Nephron (organoid): ENCODE data around the gene PRR5L.

ENCODE experiments used
- H3K27ac Mint-ChIP-seq, 3 experiments: 2 replicates each; pipeline ENCODE4 v1.8.0; 2020; ENCODE audit warnings: mixed read lengths in 3 of 3, mild to moderate bottlenecking in 2 of 3, moderate library complexity in 1 of 3
- H3K27me3 Mint-ChIP-seq: 2 replicates; pipeline ENCODE4 v1.8.0; 2021; ENCODE audit warnings: low read depth, mild to moderate bottlenecking, moderate library complexity, mixed read lengths
- H3K36me3 Mint-ChIP-seq: 2 replicates; pipeline ENCODE4 v1.8.0; 2020; ENCODE audit warnings: low read depth, mixed read lengths
- H3K4me1 Mint-ChIP-seq: 2 replicates; pipeline ENCODE4 v1.8.0; 2020; ENCODE audit warnings: mixed read lengths
- H3K4me3 Mint-ChIP-seq, 3 experiments: 2 replicates each; pipeline ENCODE4 v1.8.0; 2020; ENCODE audit warnings: mild to moderate bottlenecking in 3 of 3, mixed read lengths in 3 of 3, moderate library complexity in 2 of 3
- H3K9me3 Mint-ChIP-seq: 2 replicates; pipeline ENCODE4 v1.8.0; 2020; ENCODE audit warnings: mixed read lengths
- TF ChIP-seq, protein P1 (sequence below), 3 experiments: fragments of 200-600 bp; sonication (generic); IDR thresholded peaks; one replicate each; pipeline ENCODE4 v1.5.0; 2021; ENCODE audit warnings: antibody characterized with exemption in 3 of 3; ENCODE audit not compliant: unreplicated experiment in 3 of 3

PRR5L gene

DNA sequence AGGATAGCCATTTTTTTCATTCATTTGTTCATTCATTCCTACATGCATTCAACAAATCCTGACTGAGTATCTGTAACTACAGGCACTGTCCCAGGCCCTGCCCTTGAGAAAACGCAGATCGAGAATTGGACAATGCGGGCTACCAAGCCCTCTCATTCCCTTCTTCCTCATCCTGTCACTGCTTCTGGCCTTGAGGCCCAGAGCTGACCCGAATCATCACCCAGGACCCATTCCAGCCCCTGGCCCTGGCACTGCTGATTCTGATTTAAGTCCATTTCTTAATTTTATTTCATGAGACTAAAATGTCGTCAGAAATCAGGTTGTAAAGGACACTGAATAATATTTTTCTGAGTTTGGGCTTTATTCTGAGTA lies 31.1 kb upstream of the PRR5L start:
- TF ChIP-seq, protein P1, sequence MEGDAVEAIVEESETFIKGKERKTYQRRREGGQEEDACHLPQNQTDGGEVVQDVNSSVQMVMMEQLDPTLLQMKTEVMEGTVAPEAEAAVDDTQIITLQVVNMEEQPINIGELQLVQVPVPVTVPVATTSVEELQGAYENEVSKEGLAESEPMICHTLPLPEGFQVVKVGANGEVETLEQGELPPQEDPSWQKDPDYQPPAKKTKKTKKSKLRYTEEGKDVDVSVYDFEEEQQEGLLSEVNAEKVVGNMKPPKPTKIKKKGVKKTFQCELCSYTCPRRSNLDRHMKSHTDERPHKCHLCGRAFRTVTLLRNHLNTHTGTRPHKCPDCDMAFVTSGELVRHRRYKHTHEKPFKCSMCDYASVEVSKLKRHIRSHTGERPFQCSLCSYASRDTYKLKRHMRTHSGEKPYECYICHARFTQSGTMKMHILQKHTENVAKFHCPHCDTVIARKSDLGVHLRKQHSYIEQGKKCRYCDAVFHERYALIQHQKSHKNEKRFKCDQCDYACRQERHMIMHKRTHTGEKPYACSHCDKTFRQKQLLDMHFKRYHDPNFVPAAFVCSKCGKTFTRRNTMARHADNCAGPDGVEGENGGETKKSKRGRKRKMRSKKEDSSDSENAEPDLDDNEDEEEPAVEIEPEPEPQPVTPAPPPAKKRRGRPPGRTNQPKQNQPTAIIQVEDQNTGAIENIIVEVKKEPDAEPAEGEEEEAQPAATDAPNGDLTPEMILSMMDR (IDR thresholded peaks at IDR 0.05; ENCODE audit: unreplicated experiment in 3 of 3) = no peak
- Mint-ChIP-seq H3K9me3 (no peaks in the 10 kb centered on the region), H3K36me3 (peaks cover 10% of the 10 kb centered on the region), H3K4me3 (no peak overlapping the region), H3K27me3 (peaks cover 20% of the 10 kb centered on the region), H3K27ac (no peak overlapping the region), H3K4me1 (no peaks in the 10 kb centered on the region)

DNA sequence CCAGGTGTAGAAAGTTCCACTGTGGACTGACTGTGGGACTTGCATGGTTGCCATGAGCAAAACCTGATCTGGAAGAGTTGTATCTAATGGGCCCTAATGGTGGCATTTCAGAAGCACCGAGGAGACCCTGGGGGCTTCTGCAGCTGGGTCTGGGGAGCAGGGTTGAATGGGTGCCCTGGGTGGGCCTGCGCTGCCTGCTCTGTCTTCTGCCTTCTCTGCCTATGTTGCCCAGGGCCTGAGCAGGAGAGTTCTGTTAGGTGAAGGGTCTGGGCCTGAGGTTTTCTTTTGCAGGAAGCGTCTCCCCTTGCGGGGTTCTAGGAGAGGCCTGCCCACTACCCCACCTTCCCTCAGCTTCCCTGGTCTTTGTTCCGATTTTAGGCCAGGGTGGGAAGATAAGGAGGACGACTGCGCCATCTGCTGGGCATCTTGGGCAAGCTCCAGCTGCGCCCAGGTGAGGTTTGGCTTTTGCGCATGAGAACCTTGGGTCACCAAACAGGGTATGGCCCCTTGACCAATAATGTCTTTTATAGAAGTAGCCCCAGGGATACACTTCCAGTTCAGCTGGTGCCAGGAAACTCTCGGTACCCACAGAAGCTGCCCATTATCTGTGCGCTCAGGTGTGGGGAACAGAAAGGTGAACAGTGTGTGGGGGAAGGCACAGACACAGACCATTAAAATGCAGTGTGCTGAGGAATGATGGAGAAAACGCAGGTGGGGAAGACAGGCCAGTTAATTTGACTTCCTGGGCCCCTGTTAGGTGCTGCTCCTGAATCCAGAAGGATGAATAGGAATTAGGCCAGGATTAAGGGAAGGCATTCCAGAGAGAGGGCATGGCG lies 30.1 kb upstream of the PRR5L start:
- TF ChIP-seq, protein P1 (IDR thresholded peaks at IDR 0.05; ENCODE audit: unreplicated experiment in 3 of 3) = peak; percentile 78 to 92 (median 85)
- H3K4me1 Mint-ChIP-seq = peaks cover 7% of the 10 kb centered on the region
- H3K4me3 Mint-ChIP-seq = no peak overlapping the region
- no peaks in the 10 kb centered on the region for H3K9me3 Mint-ChIP-seq
- H3K27ac Mint-ChIP-seq = peak overlapping the region in 2 of 3 experiments; percentile 50 to 68
- peaks cover 19% of the 10 kb centered on the region for H3K36me3 Mint-ChIP-seq
- peaks cover 16% of the 10 kb centered on the region for H3K27me3 Mint-ChIP-seq

DNA sequence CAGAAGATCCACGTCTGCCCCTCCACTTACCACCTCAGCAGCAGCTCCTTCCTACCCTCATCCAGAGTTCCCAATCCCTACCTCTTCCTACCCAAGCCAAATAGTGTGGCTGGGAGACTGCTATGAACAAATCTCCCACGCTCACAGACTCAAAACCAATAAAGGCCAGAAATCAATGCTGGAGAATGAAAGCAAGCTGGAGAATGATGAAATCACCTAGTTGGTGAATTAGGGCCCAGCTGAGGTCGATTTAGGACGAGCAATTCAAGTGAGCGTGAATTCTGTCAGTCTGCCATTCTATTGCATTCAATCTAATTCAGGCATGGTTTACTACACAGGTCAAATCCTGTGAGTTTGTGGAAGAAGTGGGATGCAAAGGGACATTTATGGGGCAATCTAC lies 29.3 kb upstream of the PRR5L start:
- TF ChIP-seq, protein P1 (IDR thresholded peaks at IDR 0.05; ENCODE audit: unreplicated experiment in 3 of 3) = no peak

DNA sequence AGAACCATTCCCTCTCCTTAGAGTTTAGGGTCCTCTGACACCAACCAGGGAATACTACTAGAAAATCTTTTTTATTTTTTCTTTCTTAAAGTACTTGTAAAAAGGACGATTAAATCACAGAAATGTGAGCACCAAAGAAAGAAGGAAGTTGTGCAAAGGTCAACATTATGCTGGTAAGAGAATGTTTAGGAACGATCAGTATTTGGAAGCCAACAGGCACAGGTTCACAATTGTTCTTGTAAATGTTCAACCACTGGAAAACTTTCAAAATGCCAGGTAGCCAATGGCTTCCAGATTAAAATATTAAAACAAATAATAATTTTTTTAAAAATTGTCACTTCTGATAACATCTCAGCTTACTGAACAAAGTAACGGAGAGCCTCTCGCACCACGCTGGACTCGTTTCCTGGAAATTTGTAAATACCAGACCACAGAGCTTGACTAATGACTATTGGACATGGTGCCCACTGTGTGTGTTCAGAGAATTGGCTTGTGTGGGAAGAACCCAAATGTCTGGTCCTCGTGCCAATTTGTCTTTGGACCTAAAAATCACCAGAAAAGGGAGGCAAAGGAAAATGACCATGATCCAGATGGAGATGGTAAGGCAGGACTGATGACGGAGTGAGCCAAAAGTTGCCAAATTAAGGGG lies 27.6 kb upstream of the PRR5L start:
- H3K4me3 Mint-ChIP-seq = no peak overlapping the region
- H3K36me3 Mint-ChIP-seq = peaks cover 42% of the 10 kb centered on the region
- no peaks in the 10 kb centered on the region for H3K9me3 Mint-ChIP-seq
- H3K4me1 Mint-ChIP-seq = peaks cover 14% of the 10 kb centered on the region
- TF ChIP-seq, protein P1 (IDR thresholded peaks at IDR 0.05; ENCODE audit: unreplicated experiment in 3 of 3) = no peak
- no peak overlapping the region for H3K27ac Mint-ChIP-seq
- H3K27me3 Mint-ChIP-seq = peaks cover 11% of the 10 kb centered on the region

More for the DNA sequence above, 29.3 kb upstream of the PRR5L start:
- Mint-ChIP-seq H3K9me3 (no peaks in the 10 kb centered on the region), H3K4me3 (no peak overlapping the region), H3K4me1 (peaks cover 14% of the 10 kb centered on the region), H3K27ac (no peak overlapping the region), H3K36me3 (peaks cover 27% of the 10 kb centered on the region), H3K27me3 (peaks cover 11% of the 10 kb centered on the region)

DNA sequence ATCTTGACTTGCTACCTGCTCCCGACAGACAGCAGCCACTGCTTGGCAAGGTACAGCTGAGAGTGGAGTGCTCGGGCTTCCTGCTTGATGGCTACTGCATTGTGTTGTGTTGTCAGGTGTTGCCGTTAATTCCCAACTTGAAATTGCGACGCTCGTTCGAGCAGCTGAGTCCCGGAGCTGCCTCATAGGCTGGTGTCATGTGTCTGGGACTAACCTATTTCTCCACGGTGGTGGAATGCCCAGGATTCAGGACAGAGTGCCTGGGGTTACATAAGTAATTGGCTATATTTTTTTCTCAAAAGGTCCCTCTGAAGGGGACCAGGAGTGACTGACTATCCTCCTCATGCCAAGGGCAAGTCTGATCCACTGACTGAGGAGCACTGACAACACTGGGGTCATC lies 25.4 kb upstream of the PRR5L start:
- TF ChIP-seq, protein P1 (IDR thresholded peaks at IDR 0.05; ENCODE audit: unreplicated experiment in 3 of 3) = no peak
- Mint-ChIP-seq H3K27ac (no peak overlapping the region), H3K4me1 (peaks cover 14% of the 10 kb centered on the region), H3K36me3 (peaks cover 48% of the 10 kb centered on the region), H3K4me3 (no peak overlapping the region), H3K9me3 (no peaks in the 10 kb centered on the region), H3K27me3 (peaks cover 11% of the 10 kb centered on the region)
